SU-DHL-6 (cell line): ENCODE results near the gene RBFOX2.

Experiments
- H2AFZ ChIP-seq: fragments of 200-600 bp; sonication (generic); 2 replicates; pipeline ENCODE4 v1.6.1; 2014; ENCODE audit warnings: low read depth, mild to moderate bottlenecking, moderate library complexity, mixed read lengths, antibody characterized with exemption, low read length; ENCODE audit not compliant: severe bottlenecking
- H3F3A ChIP-seq: fragments of 200-600 bp; shearing (Covaris generic); 2 replicates; pipeline ENCODE4 v1.6.0; 2016; ENCODE audit warnings: antibody characterized with exemption, mild to moderate bottlenecking; ENCODE audit not compliant: insufficient read depth
- H3K27ac ChIP-seq: fragments of 200-600 bp; sonication (generic); 2 replicates; pipeline ENCODE4 v1.5.1; 2016; ENCODE audit warnings: low read depth, mild to moderate bottlenecking, low read length, moderate library complexity, mixed read lengths
- H3K27me3 ChIP-seq: fragments of 200-600 bp; sonication (generic), shearing (Covaris generic); 2 replicates; pipeline ENCODE4 v1.6.0; 2014; ENCODE audit warnings: mild to moderate bottlenecking, low read length
- H3K36me3 ChIP-seq: fragments of 200-600 bp; sonication (generic); 2 replicates; pipeline ENCODE4 v1.6.1; 2014; ENCODE audit warnings: mild to moderate bottlenecking, low read length, mixed read lengths
- H3K4me2 ChIP-seq: fragments of 300-600, 200-600 bp; shearing (Covaris generic), sonication (generic); 2 replicates; pipeline ENCODE4 v1.6.0; 2014; ENCODE audit warnings: low read length, low read depth, mild to moderate bottlenecking; ENCODE audit not compliant: poor library complexity, severe bottlenecking
- H3K4me3 ChIP-seq: fragments of 200-600 bp; sonication (generic); 2 replicates; pipeline ENCODE4 v1.5.1; 2014; ENCODE audit warnings: antibody characterized with exemption, low read length, mild to moderate bottlenecking, mixed read lengths; ENCODE audit not compliant: insufficient read depth, poor library complexity, severe bottlenecking
- H3K79me2 ChIP-seq: fragments of 200-600 bp; sonication (generic); 2 replicates; pipeline ENCODE4 v1.6.1; 2014; ENCODE audit warnings: mild to moderate bottlenecking, low read length, moderate library complexity; ENCODE audit not compliant: insufficient read depth
- H3K9ac ChIP-seq: fragments of 200-600 bp; sonication (generic); 2 replicates; pipeline ENCODE4 v1.7.0; 2014; ENCODE audit warnings: mild to moderate bottlenecking, low read length
- H3K9me2 ChIP-seq: fragments of 200-600 bp; sonication (generic); replicated peaks from 2 replicates; pipeline ENCODE4 v1.6.1; 2014; ENCODE audit warnings: low read length; ENCODE audit not compliant: insufficient read depth
- H3K9me3 ChIP-seq: fragments of 200-600 bp; sonication (generic); 2 replicates; pipeline ENCODE4 v1.6.1; 2014; ENCODE audit warnings: low read length, mixed read lengths; ENCODE audit not compliant: insufficient read depth
- H4K20me1 ChIP-seq: fragments of 200-600 bp; sonication (generic); 2 replicates; pipeline ENCODE4 v1.6.1; 2014; ENCODE audit warnings: low read depth, mild to moderate bottlenecking, antibody characterized with exemption, low read length, moderate library complexity, mixed read lengths
- EZH2phosphoT487 ChIP-seq: fragments of 200-600 bp; sonication (generic), shearing (Covaris generic); conservative IDR thresholded peaks from 2 replicates; pipeline ENCODE4 v1.6.1; 2018; ENCODE audit warnings: mild to moderate bottlenecking, antibody characterized with exemption, low read length, moderate library complexity, mixed read lengths
- TF ChIP-seq, protein P1 (sequence below): fragments of 200-600 bp; sonication (generic); IDR thresholded peaks from one replicate; pipeline ENCODE4 v1.5.1; 2017; ENCODE audit warnings: antibody characterized with exemption, mild to moderate bottlenecking, low read length, moderate library complexity; ENCODE audit not compliant: insufficient read depth, poor library complexity, severe bottlenecking

The RBFOX2 gene

DNA sequence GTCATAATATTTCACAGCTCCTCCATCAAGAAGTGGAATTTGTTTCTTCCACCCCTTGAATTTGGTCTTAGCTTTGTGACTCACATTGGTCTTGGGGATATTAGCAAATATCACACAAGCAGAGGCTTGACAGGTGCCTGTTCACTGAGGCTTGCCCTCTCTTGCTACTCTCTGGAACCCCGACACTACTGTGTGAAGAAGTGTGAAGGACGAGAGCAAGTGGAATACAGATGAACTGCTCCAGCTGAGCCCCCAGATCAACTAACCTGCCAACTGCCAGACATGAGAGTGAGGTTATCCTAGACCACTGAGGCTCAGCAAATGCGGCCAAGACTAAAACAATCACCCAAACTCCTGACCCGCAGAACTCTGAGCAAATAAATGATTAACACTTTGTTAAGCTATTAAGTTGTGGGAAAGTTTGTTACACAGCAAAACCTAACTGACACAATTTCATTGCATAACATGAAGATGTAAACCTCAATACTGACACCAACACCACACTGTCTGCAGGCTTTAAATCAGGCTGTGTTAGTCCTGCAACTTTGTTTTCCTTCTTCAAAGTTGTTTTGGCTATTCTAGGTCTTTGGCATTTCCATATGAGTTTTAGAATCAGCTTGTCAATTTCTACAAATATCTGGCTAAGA, 168.4 kb downstream of the RBFOX2 start:
- Histone ChIP-seq H4K20me1 (no peaks in the 10 kb centered on the region), H3F3A (no peaks in the 10 kb centered on the region), H3K27ac (peak overlapping the region; percentile 43), H3K4me3 (peak overlapping the region; percentile 1), H3K9me3 (no peaks in the 10 kb centered on the region), H2AFZ (peak overlapping the region; percentile 10), H3K4me2 (peak overlapping the region; percentile 45), H3K9ac (no peak overlapping the region), H3K36me3 (no peaks in the 10 kb centered on the region), H3K79me2 (no peaks in the 10 kb centered on the region), H3K9me2 (no peaks in the 10 kb centered on the region), H3K27me3 (no peaks in the 10 kb centered on the region)
- no peak for TF ChIP-seq EZH2phosphoT487
- TF ChIP-seq, protein P1, sequence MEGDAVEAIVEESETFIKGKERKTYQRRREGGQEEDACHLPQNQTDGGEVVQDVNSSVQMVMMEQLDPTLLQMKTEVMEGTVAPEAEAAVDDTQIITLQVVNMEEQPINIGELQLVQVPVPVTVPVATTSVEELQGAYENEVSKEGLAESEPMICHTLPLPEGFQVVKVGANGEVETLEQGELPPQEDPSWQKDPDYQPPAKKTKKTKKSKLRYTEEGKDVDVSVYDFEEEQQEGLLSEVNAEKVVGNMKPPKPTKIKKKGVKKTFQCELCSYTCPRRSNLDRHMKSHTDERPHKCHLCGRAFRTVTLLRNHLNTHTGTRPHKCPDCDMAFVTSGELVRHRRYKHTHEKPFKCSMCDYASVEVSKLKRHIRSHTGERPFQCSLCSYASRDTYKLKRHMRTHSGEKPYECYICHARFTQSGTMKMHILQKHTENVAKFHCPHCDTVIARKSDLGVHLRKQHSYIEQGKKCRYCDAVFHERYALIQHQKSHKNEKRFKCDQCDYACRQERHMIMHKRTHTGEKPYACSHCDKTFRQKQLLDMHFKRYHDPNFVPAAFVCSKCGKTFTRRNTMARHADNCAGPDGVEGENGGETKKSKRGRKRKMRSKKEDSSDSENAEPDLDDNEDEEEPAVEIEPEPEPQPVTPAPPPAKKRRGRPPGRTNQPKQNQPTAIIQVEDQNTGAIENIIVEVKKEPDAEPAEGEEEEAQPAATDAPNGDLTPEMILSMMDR: no peak

DNA sequence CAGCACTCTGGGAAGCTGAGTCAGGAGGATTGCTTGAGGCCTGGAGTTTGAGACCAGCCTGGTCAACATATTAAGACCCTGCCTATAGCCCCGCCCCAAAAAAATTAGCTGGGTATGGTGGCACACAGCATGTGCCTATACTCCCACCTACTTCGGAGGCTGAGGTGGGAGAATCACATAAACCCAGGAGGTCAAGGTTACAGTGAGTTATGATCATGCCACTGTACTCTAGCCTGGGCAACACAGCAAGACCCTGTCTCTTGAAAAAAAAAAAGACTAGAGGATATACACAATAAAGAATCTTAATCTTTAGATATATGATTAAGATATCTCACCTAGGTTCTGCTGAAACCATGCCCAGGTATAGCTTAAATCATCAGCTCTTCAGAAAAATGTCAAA, 174.3 kb downstream of the RBFOX2 start:
- H3K9me3 ChIP-seq: no peaks in the 10 kb centered on the region
- TF ChIP-seq EZH2phosphoT487: no peak
- TF ChIP-seq, protein P1: no peak
- no peaks in the 10 kb centered on the region for H3K79me2 ChIP-seq
- no peaks in the 10 kb centered on the region for H3F3A ChIP-seq
- no peak overlapping the region for H3K27ac ChIP-seq
- H3K4me2 ChIP-seq: no peak overlapping the region
- H3K4me3 ChIP-seq: no peak overlapping the region
- H3K27me3 ChIP-seq: no peaks in the 10 kb centered on the region
- no peaks in the 10 kb centered on the region for H3K36me3 ChIP-seq
- H2AFZ ChIP-seq: no peak overlapping the region
- H3K9ac ChIP-seq: no peak overlapping the region
- no peaks in the 10 kb centered on the region for H4K20me1 ChIP-seq
- no peaks in the 10 kb centered on the region for H3K9me2 ChIP-seq

GRCh38 chr22:35852076-35852475, 176.5 kb downstream of the RBFOX2 start:
- Histone ChIP-seq H3K9me3 (no peaks in the 10 kb centered on the region), H3F3A (no peaks in the 10 kb centered on the region), H3K36me3 (no peaks in the 10 kb centered on the region), H3K27me3 (no peaks in the 10 kb centered on the region), H3K79me2 (no peaks in the 10 kb centered on the region), H3K9me2 (no peaks in the 10 kb centered on the region), H3K9ac (no peak overlapping the region), H4K20me1 (no peaks in the 10 kb centered on the region), H3K4me2 (no peak overlapping the region), H2AFZ (no peak overlapping the region), H3K4me3 (no peak overlapping the region), H3K27ac (no peak overlapping the region)
- TF ChIP-seq EZH2phosphoT487: no peak
- TF ChIP-seq, protein P1: no peak
